DMS79 treated with DMSO at 0.1 percent for 48 hours (cell line): ENCODE measurements around the gene ADORA2B.

Source experiments
- DNase-seq: peaks from one replicate; lab custom pipeline; 2025; lab: John Stamatoyannopoulos, UW

ADORA2B gene

DNA sequence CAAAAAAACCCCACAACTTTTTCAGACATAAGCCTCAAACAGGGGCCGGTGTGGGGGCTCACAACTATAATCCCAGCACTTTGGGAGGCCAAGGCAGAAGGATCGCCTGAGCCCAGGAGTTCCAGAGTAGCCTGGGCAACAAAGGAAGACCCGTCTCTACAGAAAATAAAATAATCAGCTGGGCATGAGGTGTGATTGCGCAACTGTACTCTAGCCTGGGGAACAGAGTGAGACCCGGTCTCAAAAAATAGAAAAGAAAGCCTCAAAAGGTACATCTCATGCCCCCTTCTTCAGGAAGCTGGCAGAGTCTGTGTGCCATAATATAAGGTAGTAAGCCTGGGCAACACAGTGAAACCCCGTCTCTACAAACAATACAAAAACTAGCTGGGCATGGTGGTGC lies 51.4 kb downstream of the ADORA2B start:
- no peak for DNase-seq

DNA sequence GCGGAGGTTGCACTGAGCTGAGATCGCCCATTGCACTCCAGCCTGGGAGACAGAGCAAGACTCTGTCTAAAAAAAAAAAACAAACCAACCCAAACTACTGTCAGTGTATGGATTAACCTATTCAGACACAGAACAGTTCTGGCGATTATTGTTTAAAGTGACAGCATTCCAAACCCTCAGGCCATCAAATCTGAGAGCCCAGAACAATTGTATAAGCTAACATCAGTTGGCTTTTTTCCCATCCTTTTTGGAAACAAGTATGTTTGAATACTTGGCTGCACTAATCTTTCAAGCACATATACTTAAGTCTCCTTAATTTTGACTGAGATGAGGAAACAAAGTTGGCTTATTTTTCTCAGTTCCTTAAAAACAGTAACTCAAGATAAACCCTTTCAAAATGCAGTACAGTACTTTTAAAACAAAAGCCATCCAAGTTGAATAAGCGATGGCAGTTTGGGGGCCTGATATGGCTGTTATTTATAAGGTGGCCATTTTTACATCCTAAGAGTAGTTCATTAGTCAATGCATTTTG lies 53.2 kb downstream of the ADORA2B start:
- no peak for DNase-seq

- peak; percentile 71 for DNase-seq
Measured at GRCh38 chr17:15999141-15999973, 54.4 kb downstream of the ADORA2B start, which contains the start of the genes TTC19 and ZSWIM7. TTC19 (plus strand) TSS chr17:15999824; CDS start chr17:15999849, 25 bp downstream. ZSWIM7 (minus strand) TSS chr17:15999704; CDS start chr17:15999594, 110 bp downstream.

DNA sequence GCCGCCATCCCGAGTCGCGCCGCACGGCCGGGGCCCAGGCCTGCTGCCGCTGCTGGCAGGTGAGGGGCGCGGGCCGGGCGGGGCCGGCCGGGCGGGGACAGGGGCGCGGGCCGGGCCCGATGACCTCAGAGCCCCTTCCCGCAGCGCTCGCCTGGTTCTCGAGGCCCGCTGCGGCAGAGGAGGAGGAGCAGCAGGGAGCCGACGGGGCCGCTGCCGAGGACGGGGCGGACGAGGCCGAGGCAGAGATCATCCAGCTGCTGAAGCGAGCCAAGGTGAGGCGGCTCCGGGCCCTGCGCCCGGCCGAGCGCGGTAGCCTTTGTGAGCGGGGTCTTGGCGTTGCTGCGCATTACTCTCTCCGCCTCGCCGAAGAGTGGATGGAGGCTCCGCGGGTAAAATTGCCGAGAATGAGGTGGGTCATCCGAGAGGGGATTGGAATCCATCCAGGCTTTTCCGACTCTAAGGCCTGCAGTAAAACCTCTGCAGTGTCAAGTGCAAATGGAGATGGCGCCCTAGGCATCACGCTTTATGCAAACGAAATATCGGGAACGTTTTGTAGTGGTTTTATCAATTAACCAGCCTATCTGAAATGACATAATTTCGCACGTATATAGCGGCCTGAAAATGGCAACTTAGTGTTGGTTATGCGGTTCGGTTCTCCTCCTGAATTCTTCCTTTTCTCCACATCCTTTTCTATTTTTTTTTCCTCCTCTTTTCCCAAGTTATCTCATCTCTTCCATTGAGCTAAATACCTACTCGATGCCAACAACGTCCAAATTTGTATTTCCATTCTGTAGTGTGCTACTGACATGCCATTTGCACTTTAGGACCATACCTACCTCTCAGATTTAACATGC lies 55.3 kb downstream of the ADORA2B start:
- peak; percentile 6 for DNase-seq

- DNase-seq = no peak
Measured at GRCh38 chr17:16001226-16001897, 56.4 kb downstream of the ADORA2B start.

DNA sequence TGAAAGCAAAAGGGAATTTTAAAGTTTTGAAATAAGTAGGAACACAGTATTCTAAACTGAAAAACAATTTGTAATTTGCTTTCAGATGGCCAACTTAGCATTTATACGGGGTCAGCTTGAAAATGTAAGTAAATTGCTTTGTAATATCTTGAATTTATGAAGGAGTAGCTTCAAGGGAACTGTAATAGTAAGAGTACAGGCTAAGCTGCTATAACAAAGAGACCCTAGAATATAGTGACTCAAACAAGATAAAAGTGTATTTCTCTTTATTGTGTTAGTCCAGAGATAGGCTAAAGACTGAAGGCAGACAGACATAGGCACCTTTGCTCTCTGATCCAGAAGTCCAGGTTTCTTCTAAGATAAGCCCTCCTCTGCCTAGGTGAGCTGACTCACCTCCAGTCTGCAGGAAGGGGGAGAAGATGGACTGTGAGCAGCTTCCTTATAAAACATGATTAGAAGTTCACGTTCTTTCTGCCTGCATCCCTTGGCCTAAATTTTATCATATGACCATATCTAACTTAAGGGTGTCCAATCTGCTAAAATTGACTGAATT lies 57.9 kb downstream of the ADORA2B start:
- no peak for DNase-seq

GRCh38 chr17:16003841-16004240 lies 58.9 kb downstream of the ADORA2B start:
- DNase-seq = no peak

GRCh38 chr17:16005636-16006035 lies 60.7 kb downstream of the ADORA2B start:
- no peak for DNase-seq

- no peak for DNase-seq
Measured at GRCh38 chr17:16007439-16007838, 62.5 kb downstream of the ADORA2B start.

DNA sequence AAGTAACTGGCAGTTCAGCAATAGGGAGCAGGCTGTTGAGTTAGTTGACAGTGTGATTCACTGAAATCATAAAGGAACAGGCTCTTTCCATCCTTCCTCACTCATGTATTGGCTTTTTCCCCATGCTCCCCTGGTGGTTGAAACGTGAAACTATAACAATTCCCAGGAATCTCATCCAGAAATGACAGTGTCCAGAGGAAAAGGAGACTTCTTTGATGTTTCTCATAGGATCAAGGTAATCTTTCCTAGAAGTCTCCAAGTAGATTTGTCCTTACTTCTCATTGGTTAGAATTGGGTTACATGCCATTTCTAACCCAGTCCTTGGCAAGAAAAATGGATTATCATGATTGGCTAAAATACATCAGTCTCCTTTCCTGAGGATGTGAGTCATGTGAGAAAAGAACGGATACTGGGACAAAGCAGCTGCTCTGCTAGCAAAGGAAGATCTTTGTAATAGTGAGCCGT lies 69.0 kb downstream of the ADORA2B start:
- DNase-seq = no peak

DNA sequence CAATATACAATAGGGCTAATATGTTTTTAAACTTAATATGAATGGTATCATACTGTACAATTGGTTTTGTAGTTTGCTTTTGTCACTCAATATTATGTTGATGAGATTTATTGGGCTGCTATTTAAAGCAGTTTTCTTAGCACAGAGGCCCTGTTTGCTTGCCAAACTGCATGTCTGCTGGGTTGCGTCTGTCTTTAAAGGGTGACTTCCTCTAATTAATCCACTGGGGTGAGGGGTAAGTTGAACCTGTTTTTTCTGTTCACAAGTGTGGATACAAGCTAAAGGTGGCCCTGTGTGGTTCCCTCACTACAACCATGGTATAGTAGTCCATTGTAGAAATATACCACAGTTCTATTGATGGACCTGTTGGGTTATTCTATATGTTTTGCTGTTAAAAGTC lies 74.4 kb downstream of the ADORA2B start:
- no peak for DNase-seq

- no peak for DNase-seq
Measured at GRCh38 chr17:16023881-16024280, 79.0 kb downstream of the ADORA2B start.

GRCh38 chr17:16025202-16025601 lies 80.3 kb downstream of the ADORA2B start:
- no peak for DNase-seq
